ENCODE measurements around the gene FSTL4.

FSTL4 gene

GRCh38 chr5:133612249-133612860 lies at the start of gene FSTL4:
Gene FSTL4, minus strand, starts transcription at chr5:133612541.
- peak in 1 of 2 donors; percentile 5 for DNase-seq (ENCODE audit: low read depth in 2 of 2)

DNA sequence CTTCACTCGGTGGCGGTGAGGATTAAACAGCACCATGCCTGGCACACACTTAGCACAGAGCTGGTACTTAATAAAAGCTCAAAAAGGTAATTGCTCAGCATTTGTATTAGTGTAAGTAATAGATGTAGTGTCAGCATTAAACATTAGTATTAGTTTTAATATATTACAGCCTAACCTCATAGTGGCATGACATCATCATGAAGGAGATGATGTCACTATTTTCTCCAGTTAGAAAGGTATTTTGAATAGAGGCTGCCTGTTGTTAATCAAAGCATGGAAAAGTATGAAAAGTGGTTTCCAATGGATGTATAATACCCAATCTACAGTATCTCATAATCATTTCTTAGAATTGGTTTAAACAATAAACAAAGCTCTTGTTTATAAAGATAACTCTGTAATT lies 49.0 kb upstream of the FSTL4 start:
- no peak for DNase-seq (ENCODE audit: low read depth in 2 of 2)

DNA sequence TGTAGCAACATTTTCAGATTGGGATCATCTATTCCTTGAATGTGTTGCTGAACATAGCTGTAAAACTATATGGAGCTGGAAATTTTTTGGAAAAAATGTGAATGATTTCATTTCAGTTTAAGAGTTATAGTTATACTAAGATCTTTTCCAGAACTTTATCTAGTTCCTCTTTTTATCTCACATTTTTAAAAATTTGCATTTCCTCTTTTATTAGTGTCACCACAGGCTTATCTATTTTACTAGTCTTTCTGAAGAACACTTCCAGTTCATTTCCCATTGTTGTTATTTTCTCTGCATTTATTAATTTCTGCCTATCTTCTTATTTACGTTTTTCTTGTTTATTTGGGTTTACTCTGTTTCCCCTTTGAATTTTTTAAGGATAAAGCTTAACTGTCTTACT lies 46.0 kb upstream of the FSTL4 start:
- no peak for DNase-seq (ENCODE audit: low read depth in 2 of 2)

GRCh38 chr5:133657036-133657435 lies 44.7 kb upstream of the FSTL4 start:
- DNase-seq (ENCODE audit: low read depth in 2 of 2): no peak

GRCh38 chr5:133655966-133656365 lies 43.6 kb upstream of the FSTL4 start:
- DNase-seq (ENCODE audit: low read depth in 2 of 2): no peak

DNA sequence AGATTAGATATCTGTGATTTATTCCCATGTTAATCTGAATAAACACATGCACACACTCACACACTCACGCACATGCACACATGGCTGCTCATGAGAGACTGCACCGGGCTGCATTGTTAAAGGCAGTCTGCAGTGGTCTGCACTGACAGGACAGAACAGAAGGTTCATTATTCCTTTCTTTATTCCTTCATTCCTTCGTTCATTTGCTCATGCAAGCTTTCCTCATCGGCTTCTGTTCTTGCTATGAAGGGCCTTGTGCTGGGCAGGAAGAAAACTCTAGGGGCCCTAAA lies 41.4 kb upstream of the FSTL4 start:
- DNase-seq (ENCODE audit: low read depth in 2 of 2): no peak

DNA sequence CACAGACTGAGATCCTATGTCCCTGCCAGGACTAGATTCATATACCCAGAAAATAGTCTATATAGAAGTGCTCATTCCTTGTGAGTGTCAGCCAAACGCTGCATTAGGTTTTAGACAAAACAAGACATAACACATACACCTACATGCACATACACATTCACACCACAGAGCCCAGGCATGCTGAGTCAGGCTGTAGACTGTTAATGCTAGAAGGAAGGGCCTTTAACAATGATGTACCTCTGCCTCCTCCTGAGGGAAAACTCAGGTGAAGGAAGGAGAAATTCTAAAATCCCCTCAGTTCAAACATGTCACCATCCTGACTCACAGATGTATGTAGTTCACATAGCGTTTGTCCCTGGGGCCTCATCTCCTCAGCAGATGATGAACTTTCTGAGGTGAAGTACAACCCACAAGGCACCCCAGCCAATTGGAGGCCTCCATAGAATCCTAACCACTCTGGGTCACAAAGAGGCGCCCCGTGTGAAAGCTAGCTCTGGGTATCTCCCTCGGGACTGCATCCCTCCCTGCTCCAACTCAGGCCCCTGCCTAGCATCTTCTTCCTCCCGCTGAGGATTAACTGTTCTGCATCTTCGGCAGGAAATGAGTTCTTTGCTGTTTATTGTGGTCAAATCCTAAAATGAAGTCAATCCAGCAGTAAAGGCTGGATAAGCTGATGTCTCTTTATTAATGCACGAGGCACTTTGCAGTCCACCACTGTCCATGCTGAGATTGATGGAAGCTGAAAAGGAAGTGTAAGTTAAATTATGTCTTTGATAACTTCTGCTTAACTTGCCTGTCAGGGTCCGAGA lies 40.8 kb upstream of the FSTL4 start:
- DNase-seq (ENCODE audit: low read depth in 2 of 2): no peak

- no peak for DNase-seq (ENCODE audit: low read depth in 2 of 2)
Measured at GRCh38 chr5:133644000-133644865, 31.9 kb upstream of the FSTL4 start.

- no peak for DNase-seq (ENCODE audit: low read depth in 2 of 2)
Measured at GRCh38 chr5:133643365-133643764, 31.0 kb upstream of the FSTL4 start.

GRCh38 chr5:133642153-133642722 lies 29.9 kb upstream of the FSTL4 start:
- DNase-seq (ENCODE audit: low read depth in 2 of 2): no peak

GRCh38 chr5:133641683-133642082 lies 29.3 kb upstream of the FSTL4 start:
- DNase-seq (ENCODE audit: low read depth in 2 of 2): no peak

DNA sequence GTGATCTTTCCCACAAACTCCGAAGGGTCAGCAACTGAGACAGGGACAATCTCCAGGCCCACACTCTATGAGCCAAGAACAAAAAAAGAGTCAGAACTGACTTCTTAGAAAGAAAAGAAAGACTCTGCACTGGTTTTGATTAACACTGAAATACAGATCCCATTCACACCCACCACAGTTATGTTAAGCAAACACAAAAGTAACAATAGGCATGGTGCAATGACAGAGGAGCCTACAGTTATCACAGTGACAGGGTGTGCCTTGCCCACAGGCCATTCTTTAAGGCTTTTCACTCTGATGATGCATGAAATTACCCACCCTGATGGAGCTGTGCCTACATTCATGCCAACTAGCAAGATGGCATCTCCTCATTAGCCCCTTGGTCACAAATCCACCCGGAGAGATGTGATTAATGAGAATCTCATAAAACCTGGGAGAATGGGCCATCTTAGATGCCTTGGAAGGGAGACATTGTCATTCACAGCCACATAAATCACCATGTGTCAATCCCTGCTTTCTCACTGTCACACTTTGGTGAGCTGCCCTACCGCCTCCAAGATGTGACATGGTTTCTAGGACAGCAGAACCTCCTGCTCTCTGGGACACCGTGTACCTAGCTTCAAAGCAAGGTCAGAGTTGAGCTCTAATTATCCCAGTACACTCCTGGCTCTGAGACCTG lies 27.6 kb upstream of the FSTL4 start:
- no peak for DNase-seq (ENCODE audit: low read depth in 2 of 2)

DNA sequence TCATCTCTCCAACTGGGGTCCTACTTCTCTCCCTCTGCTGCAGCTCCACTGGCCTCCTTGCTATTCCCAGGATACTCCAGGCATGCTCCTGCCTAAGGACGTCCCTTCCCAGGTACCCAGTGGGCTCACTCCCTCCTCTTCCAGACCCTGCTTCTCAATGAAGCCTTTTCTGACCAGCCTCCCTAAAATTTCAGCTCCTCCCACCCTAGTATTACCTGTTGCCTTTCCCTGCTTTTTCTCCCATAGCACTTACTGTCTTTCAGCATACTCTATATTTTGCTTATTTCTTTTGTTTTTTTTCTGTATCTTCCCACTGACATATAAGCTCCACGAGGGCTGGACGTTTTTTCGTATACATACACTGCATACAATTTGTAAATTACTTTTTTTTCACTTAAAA lies 26.1 kb upstream of the FSTL4 start:
- no peak for DNase-seq (ENCODE audit: low read depth in 2 of 2)

DNA sequence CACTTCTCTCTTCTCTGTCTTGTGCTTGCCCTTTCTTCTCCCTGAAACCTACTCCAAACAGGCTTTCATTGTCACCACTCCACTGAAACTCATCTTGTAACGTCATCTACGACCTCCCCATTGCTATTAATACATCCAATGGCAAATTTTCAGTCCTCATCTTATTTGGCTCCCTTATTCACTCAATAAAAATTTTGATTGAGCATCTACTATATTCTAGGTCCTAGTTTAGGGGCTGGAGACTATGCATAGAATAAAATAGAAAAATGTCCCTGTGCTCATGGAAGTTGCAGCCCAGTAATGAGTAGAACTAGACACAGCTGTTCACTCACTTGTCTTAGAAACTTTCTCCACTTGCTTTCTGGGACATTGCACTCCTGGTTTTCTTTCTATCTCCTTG lies 24.9 kb upstream of the FSTL4 start:
- DNase-seq (ENCODE audit: low read depth in 2 of 2): no peak

- DNase-seq (ENCODE audit: low read depth in 2 of 2): no peak
Measured at GRCh38 chr5:133635051-133635450, 22.7 kb upstream of the FSTL4 start.

GRCh38 chr5:133627180-133627579 lies 14.8 kb upstream of the FSTL4 start:
- no peak for DNase-seq (ENCODE audit: low read depth in 2 of 2)

DNA sequence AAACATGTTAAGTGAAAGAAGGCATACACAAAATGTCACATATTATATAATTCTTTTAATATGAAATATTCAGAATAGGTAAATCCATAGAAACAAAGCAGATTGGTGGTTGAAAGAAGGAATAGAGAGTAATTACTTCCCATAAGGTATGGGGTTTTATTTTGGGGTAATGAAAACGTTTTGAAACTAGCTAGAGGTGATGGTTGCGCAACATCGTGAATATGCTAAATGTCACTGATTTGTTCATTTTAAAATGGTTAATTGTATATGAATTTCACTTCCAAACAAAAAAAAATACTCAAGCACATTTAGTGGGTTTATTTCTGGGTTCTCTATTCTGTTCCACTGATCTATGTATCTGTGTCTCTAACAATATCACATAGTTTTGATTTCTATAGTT lies 12.0 kb upstream of the FSTL4 start:
- DNase-seq (ENCODE audit: low read depth in 2 of 2): no peak

DNA sequence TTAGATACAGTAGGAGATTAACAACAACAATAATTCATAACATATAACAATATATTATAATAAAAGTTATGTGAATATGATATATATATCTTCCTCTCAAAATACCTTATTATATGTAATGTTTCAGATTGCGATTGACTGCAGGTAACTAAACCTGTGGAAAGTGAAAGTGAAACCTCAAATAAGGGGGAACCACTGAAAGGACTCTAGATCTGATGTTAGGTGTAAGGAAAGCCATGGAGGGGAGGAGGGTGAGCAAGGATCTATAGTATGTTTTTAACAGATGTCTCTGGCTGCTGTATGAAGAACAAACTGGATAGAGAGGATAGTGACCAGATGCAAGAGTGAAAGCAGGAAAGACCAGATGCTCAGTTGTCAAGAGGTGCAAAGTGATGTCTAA lies 5.8 kb upstream of the FSTL4 start:
- DNase-seq (ENCODE audit: low read depth in 2 of 2): no peak

DNA sequence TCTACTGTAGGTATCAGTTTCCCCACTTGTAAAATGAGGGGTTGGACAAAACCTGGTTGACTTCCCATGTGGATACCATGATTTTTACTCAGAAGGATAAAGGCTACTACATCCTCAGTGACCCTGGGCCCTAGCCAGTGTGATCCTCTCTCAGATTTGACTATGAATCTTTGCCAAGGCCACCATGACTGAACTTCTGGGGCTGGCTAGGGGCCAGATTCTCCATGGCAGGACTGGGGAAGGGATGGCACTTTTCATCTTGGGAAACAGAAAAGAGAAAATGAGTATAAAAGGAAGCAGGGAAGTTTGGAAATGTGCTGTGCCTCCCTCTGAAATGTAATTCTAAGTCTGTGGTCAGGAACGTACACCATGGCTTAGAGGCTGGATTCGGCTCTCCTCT lies 1.4 kb upstream of the FSTL4 start:
- no peak for DNase-seq (ENCODE audit: low read depth in 2 of 2)

DNA sequence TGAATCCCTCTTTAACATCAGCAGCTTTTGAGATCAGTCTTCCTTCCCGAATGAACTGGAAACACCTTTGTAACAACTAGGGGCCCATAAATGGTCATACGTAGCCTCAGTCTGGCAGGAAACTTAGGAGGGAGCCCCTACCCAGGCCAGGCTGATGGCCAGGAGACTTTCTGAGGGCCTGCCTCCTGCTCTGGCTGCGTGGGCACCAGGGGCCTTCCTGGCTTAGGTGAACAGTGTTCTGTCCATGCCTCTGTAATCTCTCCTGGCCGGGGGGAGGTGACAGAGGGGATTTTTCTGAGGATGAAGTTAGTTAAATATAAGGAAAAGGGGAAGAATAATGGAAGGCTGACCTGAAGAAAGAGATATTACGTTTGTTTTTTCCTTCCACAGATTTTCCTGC lies 843 bp upstream of the FSTL4 start:
- no peak for DNase-seq (ENCODE audit: low read depth in 2 of 2)

GRCh38 chr5:133611357-133612248 lies 738 bp downstream of the FSTL4 start:
- no peak for DNase-seq (ENCODE audit: low read depth in 2 of 2)
